SH-SY5Y (cell line): Measurements from ENCODE around the gene MAST4.

Experiments
- GATA2 ChIP-seq: IDR thresholded peaks from 2 replicates; pipeline ENCODE4 v1.6.1; 2011; ENCODE audit warnings: mild to moderate bottlenecking, low read depth, low read length
- GATA3 ChIP-seq: IDR thresholded peaks from 2 replicates; pipeline ENCODE4 v1.6.1; 2011; ENCODE audit warnings: low read depth, mild to moderate bottlenecking, low read length, moderate library complexity

GRCh38 chr5:66898241-66898995 is 302.2 kb downstream of the MAST4 start:
- TF ChIP-seq GATA2 (no peak), GATA3 (no peak)
